ENCODE data around the gene PDE5A. TPM values are rescaled to one million over a fixed set of nuclear protein-coding genes. Genes with fewer than 3 reads are reported as not detected.
"Not testable (repeated sequence)": the region's sequence is repeated elsewhere in the genome, so short reads cannot be mapped to it uniquely, and the experiment has no call there.

The PDE5A gene
- total RNA-seq, 2 donors from 2014 or later = 6.7 to 43.2 TPM

DNA sequence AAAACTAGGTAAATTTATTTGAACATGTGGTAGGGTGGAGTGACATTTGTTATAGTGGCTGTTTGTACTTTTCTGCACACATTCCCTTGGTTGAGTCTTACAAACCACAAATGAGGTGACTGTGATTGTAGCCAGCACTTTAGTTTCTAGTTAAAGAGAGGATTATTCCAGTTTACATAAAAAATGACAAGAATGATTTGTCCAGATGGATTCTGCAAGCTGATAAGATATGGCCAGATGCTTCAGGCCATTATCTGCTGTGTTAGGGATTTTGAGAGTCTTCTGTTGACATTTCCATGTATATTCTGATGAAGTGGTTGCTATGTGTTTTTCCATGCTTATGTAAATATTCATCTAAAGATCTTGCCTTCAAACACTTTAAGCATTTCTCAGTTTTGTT lies 31.0 kb upstream of the PDE5A start:
- no peak for DNase-seq
- Mint-ChIP-seq H3K27me3 (peaks cover 7% of the 10 kb centered on the region), H3K4me1 (no peaks in the 10 kb centered on the region), H3K27ac (no peak overlapping the region), H3K36me3 (ENCODE audit: low read depth) (no peaks in the 10 kb centered on the region), H3K4me3 (no peak overlapping the region)
- no peak for ATAC-seq
- no peaks in the 10 kb centered on the region for H3K9me3 ChIP-seq (ENCODE audit: control insufficient read depth, low read length, poor library complexity, severe bottlenecking)

DNA sequence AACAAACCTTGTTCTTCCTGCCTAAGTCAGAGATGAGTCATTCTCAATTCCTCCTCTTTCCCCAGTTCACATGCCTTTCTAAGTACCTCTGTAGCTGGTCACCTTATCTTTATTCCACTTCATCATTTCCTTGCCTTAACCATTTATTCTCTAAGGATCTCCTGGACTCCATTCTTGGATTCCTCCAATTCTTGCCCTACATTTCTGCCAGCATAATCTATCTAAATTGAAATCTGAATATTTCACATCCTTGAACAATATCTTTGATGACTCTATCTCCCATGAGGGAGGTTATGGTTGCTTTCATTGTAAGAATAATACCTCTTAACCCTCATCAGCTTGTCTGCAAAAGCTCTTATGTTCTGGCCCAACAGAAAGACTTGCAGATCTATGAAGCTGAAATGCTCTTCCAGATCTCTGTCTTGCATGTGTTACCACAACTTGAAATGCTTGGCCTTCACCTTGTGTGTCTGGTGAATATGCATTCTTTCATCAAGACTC lies 28.6 kb upstream of the PDE5A start:
- H3K9me3 ChIP-seq (ENCODE audit: control insufficient read depth, low read length, poor library complexity, severe bottlenecking) = no peaks in the 10 kb centered on the region
- Mint-ChIP-seq H3K27ac (no peak overlapping the region), H3K4me1 (no peaks in the 10 kb centered on the region), H3K27me3 (no peaks in the 10 kb centered on the region), H3K4me3 (no peak overlapping the region), H3K36me3 (ENCODE audit: low read depth) (no peaks in the 10 kb centered on the region)
- DNase-seq (no peak), ATAC-seq (no peak)

DNA sequence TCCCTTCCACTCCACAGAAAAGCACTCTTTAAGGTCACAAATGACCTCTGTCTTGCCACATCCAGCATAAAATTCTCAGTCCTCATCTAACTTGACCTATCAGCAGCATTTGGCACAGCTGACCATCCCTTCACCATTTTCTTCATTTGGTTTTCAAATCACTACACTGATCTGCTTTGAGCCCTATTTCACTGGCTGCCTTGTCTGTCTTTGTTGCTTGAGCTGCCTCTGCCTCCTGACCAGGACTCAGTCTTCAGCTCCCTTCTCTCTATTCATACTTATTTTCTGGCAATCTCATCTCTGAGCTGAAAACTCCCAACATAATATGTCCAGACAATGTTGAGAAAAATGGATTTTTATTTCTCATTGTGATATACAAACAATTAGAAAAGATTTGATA lies 27.7 kb upstream of the PDE5A start:
- Mint-ChIP-seq H3K36me3 (ENCODE audit: low read depth) (no peaks in the 10 kb centered on the region), H3K4me1 (no peaks in the 10 kb centered on the region), H3K4me3 (no peak overlapping the region), H3K27me3 (no peaks in the 10 kb centered on the region), H3K27ac (no peak overlapping the region)
- ATAC-seq (no peak), DNase-seq (no peak)
- H3K9me3 ChIP-seq (ENCODE audit: control insufficient read depth, low read length, poor library complexity, severe bottlenecking) = no peaks in the 10 kb centered on the region

DNA sequence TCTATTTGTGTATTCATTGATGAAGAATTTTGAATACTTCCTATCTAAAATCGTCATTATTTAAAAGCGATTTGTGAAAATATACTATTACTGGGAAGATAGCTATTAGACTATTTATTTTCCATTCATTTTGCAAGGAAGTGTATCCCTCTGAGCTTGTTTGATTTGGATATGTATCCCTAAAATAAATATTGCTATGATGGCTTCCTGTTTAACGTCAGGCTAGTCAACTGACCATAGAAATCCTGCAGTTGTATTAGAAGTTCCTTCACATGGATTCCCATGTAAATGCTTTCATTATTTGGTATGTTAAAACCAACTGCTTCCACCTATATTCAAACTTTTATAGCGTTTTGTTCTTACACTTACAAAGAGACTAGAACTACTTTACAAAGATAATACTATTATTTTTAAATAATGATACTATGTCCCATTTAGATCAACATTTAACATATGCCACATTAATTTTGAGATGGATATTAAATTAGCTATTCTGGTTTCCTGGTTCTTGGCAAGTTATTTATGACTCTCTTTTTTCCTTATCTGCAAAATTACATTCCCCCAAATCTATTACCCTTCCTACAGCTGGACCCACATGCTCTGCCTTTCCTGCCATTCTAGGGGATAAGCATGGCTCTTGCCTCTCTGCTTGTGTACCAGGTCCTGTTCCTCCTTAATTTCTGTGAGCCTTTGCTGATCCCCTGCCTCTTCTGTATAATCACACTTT lies 26.7 kb upstream of the PDE5A start:
- ATAC-seq = no peak

DNA sequence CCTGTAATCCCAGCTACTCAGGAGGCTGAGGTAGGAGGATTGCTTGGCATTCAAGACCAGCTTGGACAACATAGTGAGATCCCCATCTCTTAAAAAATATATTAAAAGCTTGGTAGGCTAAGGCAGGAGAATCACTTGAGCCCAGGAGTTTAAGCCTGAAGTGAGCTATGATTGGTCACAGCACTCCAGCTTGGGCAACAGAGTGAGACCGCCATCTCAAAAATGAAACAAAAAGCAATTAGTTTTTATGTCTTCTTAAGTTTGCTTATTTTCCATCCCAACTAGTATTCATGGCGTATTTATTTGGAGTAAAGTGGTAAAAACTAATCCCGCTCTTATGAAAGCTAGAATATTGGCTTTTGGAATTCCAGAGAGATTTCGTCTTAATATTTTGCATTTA lies 25.4 kb upstream of the PDE5A start:
- H3K4me3 Mint-ChIP-seq = no peak overlapping the region
- ATAC-seq (no peak), DNase-seq (no peak)
- no peaks in the 10 kb centered on the region for H3K9me3 ChIP-seq (ENCODE audit: control insufficient read depth, low read length, poor library complexity, severe bottlenecking)
- H3K27ac Mint-ChIP-seq = no peak overlapping the region
- no peaks in the 10 kb centered on the region for H3K27me3 Mint-ChIP-seq
- no peaks in the 10 kb centered on the region for H3K4me1 Mint-ChIP-seq
- no peaks in the 10 kb centered on the region for H3K36me3 Mint-ChIP-seq (ENCODE audit: low read depth)

More for the DNA sequence above, 26.7 kb upstream of the PDE5A start:
- Mint-ChIP-seq H3K4me1 (no peaks in the 10 kb centered on the region), H3K36me3 (ENCODE audit: low read depth) (no peaks in the 10 kb centered on the region), H3K27ac (no peak overlapping the region), H3K4me3 (no peak overlapping the region), H3K27me3 (no peaks in the 10 kb centered on the region)
- DNase-seq = no peak
- no peaks in the 10 kb centered on the region for H3K9me3 ChIP-seq (ENCODE audit: control insufficient read depth, low read length, poor library complexity, severe bottlenecking)

DNA sequence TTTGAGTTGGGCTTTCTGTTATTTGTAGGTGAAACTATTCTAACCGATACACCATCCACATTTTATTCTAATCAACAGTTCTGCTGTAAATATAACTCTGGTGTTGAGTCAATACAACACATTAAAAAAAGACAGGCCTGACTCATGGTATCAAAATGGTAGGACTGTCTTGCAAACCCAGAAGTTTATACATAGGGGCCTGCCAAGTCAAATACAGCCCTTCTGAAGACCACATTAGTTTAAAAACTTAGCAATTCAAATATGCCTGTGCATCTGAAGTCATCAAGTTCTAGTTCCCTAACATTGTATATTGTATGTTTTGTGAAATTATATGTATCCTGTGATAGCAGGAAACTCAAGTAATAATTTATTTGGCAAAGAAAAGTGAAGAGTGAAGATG lies 24.4 kb upstream of the PDE5A start:
- no peaks in the 10 kb centered on the region for H3K27me3 Mint-ChIP-seq
- H3K27ac Mint-ChIP-seq = no peak overlapping the region
- H3K36me3 Mint-ChIP-seq (ENCODE audit: low read depth) = no peaks in the 10 kb centered on the region
- DNase-seq = no peak
- H3K9me3 ChIP-seq (ENCODE audit: control insufficient read depth, low read length, poor library complexity, severe bottlenecking) = no peaks in the 10 kb centered on the region
- no peak overlapping the region for H3K4me3 Mint-ChIP-seq
- H3K4me1 Mint-ChIP-seq = no peaks in the 10 kb centered on the region
- no peak for ATAC-seq

DNA sequence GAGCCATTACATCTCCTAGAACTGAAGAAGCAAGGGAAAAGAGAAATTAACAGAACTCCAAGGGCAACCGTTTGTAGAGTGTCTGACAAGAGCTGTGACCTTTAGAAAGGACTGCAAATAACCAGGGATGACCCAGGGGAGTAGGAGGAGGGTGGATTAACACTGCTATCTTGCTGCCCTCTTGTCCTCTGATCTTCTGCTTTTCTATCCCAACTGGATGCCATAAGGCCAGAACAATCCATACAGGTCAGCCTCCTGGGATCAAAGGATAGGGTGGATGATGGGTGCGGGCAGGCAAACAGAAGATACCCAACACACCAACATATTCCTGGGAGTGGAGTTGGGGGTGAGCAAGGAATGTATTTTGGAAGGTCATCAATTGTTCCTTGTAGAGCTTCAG lies 19.8 kb upstream of the PDE5A start:
- Mint-ChIP-seq H3K36me3 (ENCODE audit: low read depth) (no peaks in the 10 kb centered on the region), H3K27ac (no peak overlapping the region), H3K4me1 (no peaks in the 10 kb centered on the region), H3K27me3 (peaks cover 24% of the 10 kb centered on the region), H3K4me3 (no peak overlapping the region)
- DNase-seq = no peak
- H3K9me3 ChIP-seq (ENCODE audit: control insufficient read depth, low read length, poor library complexity, severe bottlenecking) = no peaks in the 10 kb centered on the region
- no peak for ATAC-seq

DNA sequence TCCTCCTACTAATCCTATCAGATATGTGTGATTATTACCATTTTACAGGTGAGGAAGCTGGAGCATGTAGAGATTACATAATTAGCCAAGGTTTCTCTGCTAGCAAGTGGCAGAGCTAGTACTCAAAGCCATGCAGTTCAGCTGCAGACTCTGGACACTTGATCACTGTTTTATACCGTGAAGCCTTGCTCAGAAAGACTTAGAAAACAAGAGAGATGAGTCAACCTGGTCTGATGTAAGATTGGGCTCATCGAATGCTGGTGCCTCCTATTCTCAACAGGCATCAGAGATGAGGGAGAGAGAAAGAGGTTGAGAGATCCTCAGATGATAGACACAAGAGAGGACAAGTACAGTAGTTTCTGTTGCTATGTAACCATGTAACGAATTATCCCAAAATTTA lies 19.0 kb upstream of the PDE5A start:
- H3K9me3 ChIP-seq (ENCODE audit: control insufficient read depth, low read length, poor library complexity, severe bottlenecking) = no peaks in the 10 kb centered on the region
- peaks cover 24% of the 10 kb centered on the region for H3K27me3 Mint-ChIP-seq
- no peak overlapping the region for H3K27ac Mint-ChIP-seq
- H3K36me3 Mint-ChIP-seq (ENCODE audit: low read depth) = no peaks in the 10 kb centered on the region
- DNase-seq (no peak), ATAC-seq (no peak)
- H3K4me1 Mint-ChIP-seq = no peaks in the 10 kb centered on the region
- H3K4me3 Mint-ChIP-seq = no peak overlapping the region

DNA sequence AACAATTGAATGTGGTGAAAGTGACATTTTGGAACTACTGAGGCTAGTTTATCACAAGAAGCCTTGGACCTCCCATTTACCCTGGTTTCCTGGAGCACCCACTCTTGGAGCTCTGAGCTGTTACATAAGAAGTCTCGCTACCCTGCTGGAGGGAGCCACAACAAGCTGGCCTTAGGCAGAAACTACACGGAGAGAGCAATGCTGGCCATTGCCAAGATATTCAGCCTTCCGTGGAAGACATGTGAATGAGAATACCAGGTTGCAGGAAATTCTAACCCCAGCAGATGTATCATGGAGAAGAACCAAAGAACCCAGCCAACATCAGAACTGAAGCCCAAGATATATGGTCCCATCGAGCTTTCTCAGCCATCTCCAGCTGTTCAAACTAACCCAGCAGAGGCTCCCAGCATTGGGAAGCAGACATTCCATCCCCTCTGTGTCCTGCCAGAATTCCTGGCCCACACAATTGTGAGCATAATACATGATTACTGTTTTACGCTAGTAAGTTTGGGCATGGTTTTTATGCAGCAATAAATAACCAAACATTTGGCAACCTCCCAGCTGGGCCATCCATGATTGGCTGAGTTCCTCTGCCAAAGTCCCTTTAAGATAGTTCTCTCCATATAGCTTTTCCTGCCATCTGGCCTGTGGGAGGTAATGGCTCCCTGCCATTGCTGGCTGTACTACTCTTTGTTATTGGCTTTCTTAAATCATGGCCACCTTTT lies 17.9 kb upstream of the PDE5A start:
- Mint-ChIP-seq H3K4me3 (no peak overlapping the region), H3K27ac (no peak overlapping the region), H3K36me3 (ENCODE audit: low read depth) (no peaks in the 10 kb centered on the region), H3K27me3 (peaks cover 24% of the 10 kb centered on the region), H3K4me1 (no peaks in the 10 kb centered on the region)
- no peak for DNase-seq
- ATAC-seq = no peak
- no peaks in the 10 kb centered on the region for H3K9me3 ChIP-seq (ENCODE audit: control insufficient read depth, low read length, poor library complexity, severe bottlenecking)

DNA sequence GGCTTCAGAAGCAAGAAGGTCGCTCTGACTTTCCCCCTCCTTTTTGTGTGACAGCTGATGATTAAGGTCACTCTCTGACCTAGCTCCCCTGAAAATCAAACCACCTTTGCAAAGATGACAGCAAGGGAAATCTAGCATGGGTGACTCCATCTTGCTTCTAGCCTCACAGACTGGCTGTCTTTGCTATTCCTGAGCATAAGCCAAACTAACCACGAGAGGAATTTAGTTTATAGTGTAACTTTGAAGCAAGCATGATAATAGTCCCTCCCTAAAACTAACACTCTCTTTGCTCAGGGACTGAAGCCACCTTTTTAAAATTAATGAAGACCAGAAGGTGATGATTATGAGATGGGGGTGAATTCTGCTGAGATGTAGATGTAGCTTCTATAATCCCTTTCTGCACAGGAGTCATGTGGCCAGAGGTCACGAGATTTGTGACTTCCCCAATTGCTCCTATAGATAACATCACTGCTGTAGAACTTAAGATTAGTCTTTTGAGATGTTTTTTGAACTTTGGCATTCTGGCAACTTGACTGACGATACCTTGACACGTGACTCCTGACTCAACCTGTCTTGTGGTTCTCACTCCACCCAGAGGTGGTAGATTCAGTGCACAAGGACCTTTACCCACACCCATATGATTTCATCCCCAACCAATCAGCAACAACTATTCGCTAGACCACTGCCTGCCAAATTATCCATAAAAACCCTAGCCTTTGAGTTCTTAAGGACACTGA lies 14.9 kb upstream of the PDE5A start:
- ATAC-seq (no peak), DNase-seq (no peak)
- no peak overlapping the region for H3K4me3 Mint-ChIP-seq
- peaks cover 24% of the 10 kb centered on the region for H3K27me3 Mint-ChIP-seq
- H3K4me1 Mint-ChIP-seq = no peaks in the 10 kb centered on the region
- H3K36me3 Mint-ChIP-seq (ENCODE audit: low read depth) = no peaks in the 10 kb centered on the region
- H3K9me3 ChIP-seq (ENCODE audit: control insufficient read depth, low read length, poor library complexity, severe bottlenecking) = no peaks in the 10 kb centered on the region
- no peak overlapping the region for H3K27ac Mint-ChIP-seq

DNA sequence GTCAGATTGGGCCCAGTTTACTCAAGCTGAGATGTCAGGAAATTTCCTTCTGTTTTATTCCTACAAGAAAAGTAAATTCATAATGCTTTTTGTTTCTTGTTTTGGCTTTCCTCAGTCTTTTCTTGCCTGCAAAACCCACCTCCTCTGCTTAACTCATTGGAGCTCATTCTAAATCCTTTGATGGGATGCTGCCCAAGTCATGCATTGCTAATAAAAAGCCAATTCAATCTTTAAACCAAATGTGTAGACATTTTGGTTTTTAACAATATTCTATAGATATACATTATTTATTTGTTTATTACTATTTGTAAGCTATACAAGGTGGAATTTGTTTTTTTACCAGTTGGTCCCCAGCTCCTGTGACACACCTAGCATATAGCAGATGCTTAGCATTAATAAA lies 13.2 kb upstream of the PDE5A start:
- no peaks in the 10 kb centered on the region for H3K36me3 Mint-ChIP-seq (ENCODE audit: low read depth)
- H3K27me3 Mint-ChIP-seq = peaks cover 25% of the 10 kb centered on the region
- DNase-seq (no peak), ATAC-seq (no peak)
- no peaks in the 10 kb centered on the region for H3K9me3 ChIP-seq (ENCODE audit: control insufficient read depth, low read length, poor library complexity, severe bottlenecking)
- H3K4me3 Mint-ChIP-seq = no peak overlapping the region
- no peak overlapping the region for H3K27ac Mint-ChIP-seq
- no peaks in the 10 kb centered on the region for H3K4me1 Mint-ChIP-seq

DNA sequence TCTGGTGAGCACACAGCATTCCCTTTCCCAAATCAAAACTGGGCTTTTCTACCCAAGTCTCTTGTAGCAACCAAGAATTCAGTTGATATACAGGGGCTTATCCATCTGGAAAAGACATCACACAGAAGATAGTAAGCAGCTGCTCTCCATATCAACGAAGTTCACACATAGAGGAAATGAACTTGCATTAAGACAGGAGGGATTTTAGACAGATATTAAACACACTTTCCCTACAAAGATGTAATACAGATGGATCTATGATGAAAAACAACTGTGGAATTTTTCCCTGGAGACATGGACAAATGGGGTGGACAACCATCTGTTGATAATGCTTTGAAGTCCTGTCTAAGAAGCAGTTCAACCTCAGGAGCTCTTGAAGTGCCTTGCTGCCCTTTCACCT lies 9.8 kb upstream of the PDE5A start:
- Mint-ChIP-seq H3K36me3 (ENCODE audit: low read depth) (no peaks in the 10 kb centered on the region), H3K4me3 (no peak overlapping the region), H3K27ac (no peak overlapping the region), H3K27me3 (peaks cover 28% of the 10 kb centered on the region), H3K4me1 (no peaks in the 10 kb centered on the region)
- no peaks in the 10 kb centered on the region for H3K9me3 ChIP-seq (ENCODE audit: control insufficient read depth, low read length, poor library complexity, severe bottlenecking)
- DNase-seq = no peak
- no peak for ATAC-seq

DNA sequence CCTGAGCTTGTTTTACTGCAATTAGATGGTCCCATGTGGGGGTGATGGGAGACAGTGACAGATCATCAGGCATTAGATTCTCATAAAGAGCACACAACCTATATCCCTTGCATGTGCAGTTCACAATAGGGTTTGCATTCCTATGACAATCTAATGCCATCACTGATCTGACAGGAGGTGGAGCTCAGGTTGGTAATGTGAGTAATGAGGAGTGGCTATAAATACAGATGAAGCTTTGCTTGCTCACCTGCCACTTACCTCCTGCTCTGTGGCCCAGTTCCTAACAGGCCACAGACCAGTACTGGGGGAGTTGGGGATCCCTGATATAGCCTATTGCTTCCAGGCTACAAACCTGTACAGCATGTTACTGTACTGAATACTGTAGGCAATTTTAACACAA lies 8.2 kb upstream of the PDE5A start:
- H3K4me1 Mint-ChIP-seq; H3K36me3 Mint-ChIP-seq (ENCODE audit: low read depth); ATAC-seq; H3K9me3 ChIP-seq (ENCODE audit: control insufficient read depth, low read length, poor library complexity, severe bottlenecking); H3K27ac Mint-ChIP-seq; DNase-seq; H3K4me3 Mint-ChIP-seq: not testable (repeated sequence)
- peaks cover 36% of the 10 kb centered on the region for H3K27me3 Mint-ChIP-seq
